HepG2 (cell line): ENCODE results near the gene RING1. TPM values are rescaled to one million over a fixed set of nuclear protein-coding genes. Genes with fewer than 3 reads are reported as not detected.

ENCODE experiments used
- ATAC-seq: fragments of 200-7000 bp; cut with Tn5 transposase; 3 replicates; pipeline ENCODE4 v1.9.1; 2020; ENCODE audit warnings: mild to moderate bottlenecking, moderate library complexity
- BruUV-seq: library from RNA; stranded (reverse); fragments of 400-500 nt; replicated peaks from 2 replicates; lab custom pipeline; 2021; lab: Mats Ljungman, UMichigan
- CTCF ChIA-PET: fragments of 300-600 bp; formaldehyde crosslinking; extraction: SDS; loops from one replicate; lab custom pipeline; 2021; ENCODE audit warnings: low total read pairs, inconsistent platforms, low intra/inter-chr PET ratio; lab: Yijun Ruan, JAX
- POLR2A ChIA-PET: fragments of 350-600 bp; sonication (Branson Sonifier 250); formaldehyde crosslinking; loops from one replicate; lab custom pipeline; 2020; ENCODE audit warnings: antibody characterized with exemption, inconsistent platforms; lab: Yijun Ruan, JAX
- DNase-seq: peaks from one replicate; pipeline ENCODE4 v3.0.0-alpha.2; 2015; ENCODE audit warnings: low spot score
- FAIRE-seq: peaks from 3 replicates; lab custom pipeline; 2011; peaks lifted over from hg19 to GRCh38; lab: Jason Lieb, UNC
- H2AFZ ChIP-seq: one replicate; pipeline ENCODE4 v1.6.1; 2011; ENCODE audit warnings: low read length, inconsistent platforms
- H3K27ac ChIP-seq: fragments of 300-600 bp; 3 replicates; pipeline ENCODE4 v1.8.0; 2011; ENCODE audit warnings: mixed run types, mild to moderate bottlenecking, mixed read lengths, low read length, inconsistent platforms; ENCODE audit not compliant: insufficient read depth; ENCODE audit errors: extremely low read length
- H3K27me3 ChIP-seq, 2 experiments: fragments of 200-600 bp in 1 of 2; 2 replicates in 1 of 2; 3 replicates in 1 of 2; pipeline versions ENCODE4 v1.6.0 to v1.8.0; 2011; ENCODE audit warnings: low read length in 2 of 2, mild to moderate bottlenecking in 2 of 2, moderate library complexity in 2 of 2, inconsistent platforms in 1 of 2; ENCODE audit not compliant: insufficient read depth in 2 of 2, control insufficient read depth in 1 of 2
- H3K36me3 ChIP-seq, 2 experiments: fragments of 200-600 bp in 1 of 2; replicated peaks in 1 of 2; 2 replicates in 1 of 2; 3 replicates in 1 of 2; pipeline versions ENCODE4 v1.5.1 to v1.8.0; 2011; ENCODE audit warnings: low read length in 2 of 2, inconsistent platforms in 1 of 2; ENCODE audit not compliant: insufficient read depth in 2 of 2, control insufficient read depth in 1 of 2
- H3K4me1 ChIP-seq: 2 replicates; pipeline ENCODE4 v1.5.1; 2012; ENCODE audit warnings: low read length, inconsistent platforms; ENCODE audit not compliant: insufficient read depth
- H3K4me2 ChIP-seq: 2 replicates; pipeline ENCODE4 v1.6.0; 2011; ENCODE audit warnings: low read depth, low read length, inconsistent platforms
- H3K4me3 ChIP-seq, 3 experiments: fragments of 200-600 bp in 1 of 3; sonication (generic), shearing (Covaris generic) in 1 of 3; replicated peaks in 1 of 3; 2 replicates each; pipeline ENCODE4 v1.5.1; 2011 to 2016; ENCODE audit warnings: low read length in 3 of 3, inconsistent platforms in 2 of 3, low read depth in 2 of 3, mild to moderate bottlenecking in 2 of 3, control low read depth in 1 of 3, mixed read lengths in 1 of 3; ENCODE audit not compliant: insufficient read depth in 1 of 3
- H3K79me2 ChIP-seq: one replicate; pipeline ENCODE4 v1.6.1; 2011; ENCODE audit warnings: low read length, inconsistent platforms; ENCODE audit not compliant: insufficient read depth
- H3K9ac ChIP-seq: 2 replicates; pipeline ENCODE4 v1.6.0; 2011; ENCODE audit warnings: mild to moderate bottlenecking, low read depth, low read length, inconsistent platforms; ENCODE audit not compliant: insufficient read depth
- H3K9me3 ChIP-seq: 2 replicates; pipeline ENCODE4 v1.5.1; 2012; ENCODE audit warnings: mild to moderate bottlenecking, low read length
- H4K20me1 ChIP-seq: 2 replicates; pipeline ENCODE4 v1.6.0; 2011; ENCODE audit warnings: inconsistent platforms, mild to moderate bottlenecking, low read length, moderate library complexity; ENCODE audit not compliant: insufficient read depth
- FUBP1 ChIP-seq: sonication (generic); formaldehyde crosslinking; IDR thresholded peaks from 2 replicates; pipeline ENCODE4 v1.5.1; 2020; ENCODE audit warnings: missing genetic modification reagents, mild to moderate bottlenecking, borderline replicate concordance
- GMEB1 ChIP-seq: sonication (generic); formaldehyde crosslinking; IDR thresholded peaks from 2 replicates; pipeline ENCODE4 v1.5.1; 2020; ENCODE audit warnings: missing genetic modification reagents, mild to moderate bottlenecking, borderline replicate concordance
- HDAC2 ChIP-seq: sonication (generic); formaldehyde crosslinking; IDR thresholded peaks from 2 replicates; pipeline ENCODE4 v1.4.0; 2020; ENCODE audit warnings: missing genetic modification reagents
- NR2C2 ChIP-seq: sonication (generic); formaldehyde crosslinking; IDR thresholded peaks from 2 replicates; pipeline ENCODE4 v1.4.0; 2020; ENCODE audit warnings: missing genetic modification reagents, mild to moderate bottlenecking, moderate library complexity, borderline replicate concordance
- ZBTB10 ChIP-seq: sonication (generic); formaldehyde crosslinking; IDR thresholded peaks from 2 replicates; pipeline ENCODE4 v1.4.0; 2020; ENCODE audit warnings: missing genetic modification reagents, borderline replicate concordance
- ZFP90 ChIP-seq: sonication (generic); formaldehyde crosslinking; IDR thresholded peaks from 2 replicates; pipeline ENCODE4 v1.8.0; 2022; ENCODE audit warnings: missing genetic modification reagents, mild to moderate bottlenecking, inconsistent platforms, borderline replicate concordance
- ZFY ChIP-seq: sonication (generic); formaldehyde crosslinking; IDR thresholded peaks from 2 replicates; pipeline ENCODE4 v1.4.0; 2020; ENCODE audit warnings: missing genetic modification reagents
- ZNF431 ChIP-seq: sonication (generic); formaldehyde crosslinking; IDR thresholded peaks from 2 replicates; pipeline ENCODE4 v1.9.0; 2022; ENCODE audit warnings: missing genetic modification reagents, low read depth, mild to moderate bottlenecking, borderline replicate concordance
- ZNF460 ChIP-seq: sonication (generic); formaldehyde crosslinking; IDR thresholded peaks from 2 replicates; pipeline ENCODE4 v1.5.1; 2020; ENCODE audit warnings: missing genetic modification reagents, mild to moderate bottlenecking, borderline replicate concordance
- WGBS: methylation state at CpG from one replicate; pipeline ENCODE4 v1.1.6; 2017; ENCODE audit warnings: low lambda C conversion rate; 5-methylcytosine and 5-hydroxymethylcytosine counted together
- in situ Hi-C: cut with HindIII; loops from 2 replicates; pipeline ENCODE4 v1.10.0; 2017; ENCODE audit warnings: low pct_unique_long_range_greater_than_20kb; ENCODE audit not compliant: extremely low pct_ligation_motif_present
- intact Hi-C: fragments of 100-400 bp; cut with micrococcal nuclease; formaldehyde crosslinking; loops from one replicate; pipeline ENCODE4 v1.10.0; 2022; ENCODE audit not compliant: unreplicated experiment
- polyA plus RNA-seq, 8 experiments: library from polyadenylated mRNA; depleted of rRNA in 3 of 8; stranded (reverse) in 7 of 8; unstranded in 1 of 8; fragments of >200 nt; fragmentation: Illumina TruSeq in 4 of 8; extraction: Trizol in 4 of 8; gene quantifications; 2 replicates each; pipeline versions ENCODE4 v1.2.1 to v1.2.3, GENCODE V29; 2011 to 2016; ENCODE audit warnings: low read depth in 4 of 8, missing spikeins in 1 of 8, mixed read lengths in 1 of 8; ENCODE audit not compliant: insufficient read depth in 1 of 8
- total RNA-seq, 5 experiments: library from RNA; depleted of rRNA; stranded (reverse); fragments of >200 nt; fragmentation: Illumina TruSeq; extraction: Trizol; gene quantifications; 2 replicates each; pipeline ENCODE4 v1.2.3, GENCODE V29; 2016; ENCODE audit warnings: low read depth in 1 of 5

RING1 gene
- total and polyA plus RNA-seq, 2 of the 13 experiments (the other 11 are each of a cell fraction or from before 2014, with no cell fraction given) = 23.9 to 33.6 TPM

GRCh38 chr6:33243476-33243875 is 35.2 kb downstream of the RING1 start:
- peaks cover 6% of the 10 kb centered on the region for H3K4me1 ChIP-seq
- H3K36me3 ChIP-seq = no peaks in the 10 kb centered on the region
- H4K20me1 ChIP-seq = no peaks in the 10 kb centered on the region
- POLR2A ChIA-PET = no interaction called here
- no peak overlapping the region for H3K27ac ChIP-seq
- TF ChIP-seq HDAC2 (CRISPR knock-in tag) (no peak), ZBTB10 (CRISPR knock-in tag) (no peak), FUBP1 (CRISPR knock-in tag) (no peak), ZFY (no peak), ZNF460 (CRISPR knock-in tag) (no peak), NR2C2 (CRISPR knock-in tag) (no peak), ZFP90 (no peak), GMEB1 (CRISPR knock-in tag) (no peak), ZNF431 (CRISPR knock-in tag) (no peak)
- H3K79me2 ChIP-seq = no peaks in the 10 kb centered on the region
- ATAC-seq (no peak), FAIRE-seq (no peak), DNase-seq (no peak)
- no peak overlapping the region for H3K4me2 ChIP-seq
- intact Hi-C loops = no loop called here
- H3K27me3 ChIP-seq = peaks cover 0 to 28% of the 10 kb centered on the region in 2 experiments; a peak in 3 of 5 replicates
- H3K4me3 ChIP-seq = no peak overlapping the region
- no TSS peak for BruUV-seq
- 22% methylated on average over 1 of the region's 1 CpG for WGBS
- CTCF ChIA-PET = no interaction called here
- H3K9me3 ChIP-seq = no peaks in the 10 kb centered on the region
- in situ Hi-C loops = no loop called here
- no peak overlapping the region for H3K9ac ChIP-seq
- H2AFZ ChIP-seq = no peak overlapping the region
